Measurements from ENCODE around the gene TMEM120B. TPM values are rescaled to one million over a fixed set of nuclear protein-coding genes. Genes with fewer than 3 reads are reported as not detected.

TMEM120B gene
- total and polyA plus RNA-seq, 2 of the 4 experiments (the other 2 are of a cell fraction): 10.6 to 18.4 TPM

DNA sequence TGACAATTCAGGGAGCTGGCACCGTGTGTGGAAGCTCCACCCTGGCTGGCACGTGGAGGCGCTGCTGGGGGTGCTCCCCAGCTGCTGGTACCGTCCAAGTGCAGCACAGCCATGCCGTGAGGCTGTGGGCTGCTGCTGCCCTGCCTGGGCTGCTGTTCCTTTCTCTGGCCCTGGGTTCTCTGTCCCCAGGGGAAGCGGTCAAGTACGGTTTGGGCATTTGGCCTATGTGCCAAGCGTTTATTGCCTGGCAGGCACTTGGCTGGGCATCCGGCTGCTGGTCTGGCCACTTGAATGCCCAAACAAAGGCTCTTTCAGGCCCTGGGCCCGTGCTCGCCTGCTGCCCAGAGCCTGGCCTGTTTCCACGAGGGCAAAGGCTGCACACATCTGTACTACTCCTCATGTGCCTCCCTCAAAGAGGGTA, 41.3 kb downstream of the TMEM120B start:
- Histone ChIP-seq H2AK5ac (ENCODE audit: low read depth, low read length) (no peak overlapping the region), H4K8ac (ENCODE audit: low read depth in 2 of 2, low read length in 2 of 2) (no peak overlapping the region), H3K4me3 (ENCODE audit: insufficient read depth, low read depth, low read length) (no peak overlapping the region), H3K79me1 (ENCODE audit: low read depth in 1 of 2, low read length in 2 of 2) (peaks cover 0 to 10% of the 10 kb centered on the region in 2 experiments; a peak in 2 of 4 replicates), H3K36me3 (ENCODE audit: control insufficient read depth, insufficient read depth, low read length) (peaks cover 24% of the 10 kb centered on the region), H2BK5ac (ENCODE audit: low read depth, low read length, poor library complexity, severe bottlenecking) (no peak overlapping the region), H3K9me1 (ENCODE audit: insufficient read depth, low read length) (0 out of 2 replicates have a peak, but pooled peaks cover 10% of the 10 kb centered on the region), H4K91ac (ENCODE audit: insufficient read depth, low read depth, low read length) (no peak overlapping the region), H2BK120ac (ENCODE audit: low read depth, low read length) (no peak overlapping the region), H3K9ac (ENCODE audit: low read depth, low read length) (no peak overlapping the region), H3K56ac (ENCODE audit: extremely low read depth, insufficient read depth, low read length) (no peak overlapping the region), H3K14ac (replicated peaks; ENCODE audit: low read depth, low read length) (no peak overlapping the region), H2AFZ (replicated peaks; ENCODE audit: low read length, poor library complexity) (no peak overlapping the region), H4K5ac (ENCODE audit: low read depth, low read length) (no peak overlapping the region), H3K27me3 (ENCODE audit: control insufficient read depth, insufficient read depth, low read length) (no peaks in the 10 kb centered on the region), H3K18ac (ENCODE audit: low read depth, low read length) (no peak overlapping the region), H2BK15ac (ENCODE audit: low read depth, low read length) (no peak overlapping the region), H3K4me2 (ENCODE audit: low read depth, low read length) (no peak overlapping the region), H3K23ac (ENCODE audit: low read depth, low read length) (no peak overlapping the region), H3K4ac (ENCODE audit: low read depth, low read length) (no peak overlapping the region), H3K27ac (ENCODE audit: insufficient read depth, low read length) (no peak overlapping the region), H4K20me1 (ENCODE audit: insufficient read depth, low read length) (no peaks in the 10 kb centered on the region), H2BK20ac (ENCODE audit: low read depth, low read length) (no peak overlapping the region), H3K9me3 (ENCODE audit: control insufficient read depth, insufficient read depth, low read length) (no peaks in the 10 kb centered on the region), H3K4me1 (ENCODE audit: control insufficient read depth, insufficient read depth, low read length) (peaks cover 6% of the 10 kb centered on the region), H2AK9ac (replicated peaks; ENCODE audit: low read depth, low read length, poor library complexity) (no peak overlapping the region)
- CTCF ChIA-PET: no interaction called here
- in situ Hi-C loops (cut with MboI; ENCODE audit: low sequenced_read_pairs) (no loop called here), intact Hi-C loops (cut with micrococcal nuclease) (no loop called here), dilution Hi-C loops (cut with HindIII; ENCODE audit: low sequenced_read_pairs, unreplicated experiment) (no loop called here)
- DNase-seq: no peak
- no TSS peak for BruUV-seq (replicated peaks)
- no peak for ATAC-seq (ENCODE audit: low read depth)
- POLR2A ChIA-PET (ENCODE audit: unreplicated experiment): no interaction called here
- TF ChIP-seq CHD1 (IDR thresholded peaks at IDR 0.05; ENCODE audit: low read depth, low read length) (no peak), SMC3 (IDR thresholded peaks at IDR 0.05; ENCODE audit: low read depth, low read length) (no peak), MAFK (IDR thresholded peaks at IDR 0.05; ENCODE audit: low read depth, low read length) (no peak), RCOR1 (IDR thresholded peaks at IDR 0.05; ENCODE audit: insufficient replicate concordance, low read length) (no peak), RAD21 (IDR thresholded peaks at IDR 0.05; ENCODE audit: low read length) (no peak), POLR2A (IDR thresholded peaks at IDR 0.05; ENCODE audit: low read depth, low read length) (no peak), NFE2L2 (IDR thresholded peaks at IDR 0.05; ENCODE audit: low read depth, low read length) (no peak), MXI1 (IDR thresholded peaks at IDR 0.05; ENCODE audit: borderline replicate concordance, low read depth, low read length) (no peak)
- TF ChIP-seq, protein P1, sequence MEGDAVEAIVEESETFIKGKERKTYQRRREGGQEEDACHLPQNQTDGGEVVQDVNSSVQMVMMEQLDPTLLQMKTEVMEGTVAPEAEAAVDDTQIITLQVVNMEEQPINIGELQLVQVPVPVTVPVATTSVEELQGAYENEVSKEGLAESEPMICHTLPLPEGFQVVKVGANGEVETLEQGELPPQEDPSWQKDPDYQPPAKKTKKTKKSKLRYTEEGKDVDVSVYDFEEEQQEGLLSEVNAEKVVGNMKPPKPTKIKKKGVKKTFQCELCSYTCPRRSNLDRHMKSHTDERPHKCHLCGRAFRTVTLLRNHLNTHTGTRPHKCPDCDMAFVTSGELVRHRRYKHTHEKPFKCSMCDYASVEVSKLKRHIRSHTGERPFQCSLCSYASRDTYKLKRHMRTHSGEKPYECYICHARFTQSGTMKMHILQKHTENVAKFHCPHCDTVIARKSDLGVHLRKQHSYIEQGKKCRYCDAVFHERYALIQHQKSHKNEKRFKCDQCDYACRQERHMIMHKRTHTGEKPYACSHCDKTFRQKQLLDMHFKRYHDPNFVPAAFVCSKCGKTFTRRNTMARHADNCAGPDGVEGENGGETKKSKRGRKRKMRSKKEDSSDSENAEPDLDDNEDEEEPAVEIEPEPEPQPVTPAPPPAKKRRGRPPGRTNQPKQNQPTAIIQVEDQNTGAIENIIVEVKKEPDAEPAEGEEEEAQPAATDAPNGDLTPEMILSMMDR (conservative IDR thresholded peaks at IDR 0.05; ENCODE audit: low read depth, low read length): no peak
- 81% methylated on average over 10 of the region's 12 CpGs; no CpG with 5 or more reads in 1 of the 2 experiments for WGBS, 2 experiments (ENCODE audit: extremely low coverage in 2 of 2, insufficient read length in 1 of 2)

Measured in IMR-90 (cell line).